Measurements from ENCODE around the gene ITGA11. TPM values are rescaled to one million over a fixed set of nuclear protein-coding genes. Genes with fewer than 3 reads are reported as not detected.

The ITGA11 gene
- total RNA-seq, 2 donors from 2014 or later, result 246 to 360 TPM

GRCh38 chr15:68319997-68320396 is 112.0 kb downstream of the ITGA11 start:
- Histone ChIP-seq H3K36me3 (peaks cover 78% of the 10 kb centered on the region), H3K4me3 (no peak overlapping the region), H3K27me3 (replicated peaks; ENCODE audit: insufficient read depth) (no peaks in the 10 kb centered on the region), H3K9me3 (no peaks in the 10 kb centered on the region), H3K4me1 (ENCODE audit: control insufficient read depth in 1 of 2, low read depth in 2 of 2) (peaks cover 4 to 23% of the 10 kb centered on the region in 2 donors), H3K27ac (peak overlapping the region in 1 of 2 donors; percentile 39)
- DNase-seq (ENCODE audit: low spot score) (no peak), ATAC-seq (ENCODE audit: insufficient number of reproducible peaks, low FRiP score, low read depth) (no peak)
- TF ChIP-seq, protein P1, sequence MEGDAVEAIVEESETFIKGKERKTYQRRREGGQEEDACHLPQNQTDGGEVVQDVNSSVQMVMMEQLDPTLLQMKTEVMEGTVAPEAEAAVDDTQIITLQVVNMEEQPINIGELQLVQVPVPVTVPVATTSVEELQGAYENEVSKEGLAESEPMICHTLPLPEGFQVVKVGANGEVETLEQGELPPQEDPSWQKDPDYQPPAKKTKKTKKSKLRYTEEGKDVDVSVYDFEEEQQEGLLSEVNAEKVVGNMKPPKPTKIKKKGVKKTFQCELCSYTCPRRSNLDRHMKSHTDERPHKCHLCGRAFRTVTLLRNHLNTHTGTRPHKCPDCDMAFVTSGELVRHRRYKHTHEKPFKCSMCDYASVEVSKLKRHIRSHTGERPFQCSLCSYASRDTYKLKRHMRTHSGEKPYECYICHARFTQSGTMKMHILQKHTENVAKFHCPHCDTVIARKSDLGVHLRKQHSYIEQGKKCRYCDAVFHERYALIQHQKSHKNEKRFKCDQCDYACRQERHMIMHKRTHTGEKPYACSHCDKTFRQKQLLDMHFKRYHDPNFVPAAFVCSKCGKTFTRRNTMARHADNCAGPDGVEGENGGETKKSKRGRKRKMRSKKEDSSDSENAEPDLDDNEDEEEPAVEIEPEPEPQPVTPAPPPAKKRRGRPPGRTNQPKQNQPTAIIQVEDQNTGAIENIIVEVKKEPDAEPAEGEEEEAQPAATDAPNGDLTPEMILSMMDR (IDR thresholded peaks at IDR 0.05), result no peak

- Histone ChIP-seq H3K27me3 (replicated peaks; ENCODE audit: insufficient read depth) (no peaks in the 10 kb centered on the region), H3K4me1 (ENCODE audit: control insufficient read depth in 1 of 2, low read depth in 2 of 2) (peaks cover 3 to 21% of the 10 kb centered on the region in 2 donors), H3K27ac (peak overlapping the region in 1 of 2 donors; percentile 32), H3K4me3 (no peak overlapping the region), H3K9me3 (no peaks in the 10 kb centered on the region), H3K36me3 (peaks cover 71% of the 10 kb centered on the region)
- TF ChIP-seq, protein P1 (IDR thresholded peaks at IDR 0.05), result no peak
- DNase-seq (ENCODE audit: low spot score) (no peak), ATAC-seq (ENCODE audit: insufficient number of reproducible peaks, low FRiP score, low read depth) (no peak)
Measured at GRCh38 chr15:68318931-68319909, 112.7 kb downstream of the ITGA11 start.

DNA sequence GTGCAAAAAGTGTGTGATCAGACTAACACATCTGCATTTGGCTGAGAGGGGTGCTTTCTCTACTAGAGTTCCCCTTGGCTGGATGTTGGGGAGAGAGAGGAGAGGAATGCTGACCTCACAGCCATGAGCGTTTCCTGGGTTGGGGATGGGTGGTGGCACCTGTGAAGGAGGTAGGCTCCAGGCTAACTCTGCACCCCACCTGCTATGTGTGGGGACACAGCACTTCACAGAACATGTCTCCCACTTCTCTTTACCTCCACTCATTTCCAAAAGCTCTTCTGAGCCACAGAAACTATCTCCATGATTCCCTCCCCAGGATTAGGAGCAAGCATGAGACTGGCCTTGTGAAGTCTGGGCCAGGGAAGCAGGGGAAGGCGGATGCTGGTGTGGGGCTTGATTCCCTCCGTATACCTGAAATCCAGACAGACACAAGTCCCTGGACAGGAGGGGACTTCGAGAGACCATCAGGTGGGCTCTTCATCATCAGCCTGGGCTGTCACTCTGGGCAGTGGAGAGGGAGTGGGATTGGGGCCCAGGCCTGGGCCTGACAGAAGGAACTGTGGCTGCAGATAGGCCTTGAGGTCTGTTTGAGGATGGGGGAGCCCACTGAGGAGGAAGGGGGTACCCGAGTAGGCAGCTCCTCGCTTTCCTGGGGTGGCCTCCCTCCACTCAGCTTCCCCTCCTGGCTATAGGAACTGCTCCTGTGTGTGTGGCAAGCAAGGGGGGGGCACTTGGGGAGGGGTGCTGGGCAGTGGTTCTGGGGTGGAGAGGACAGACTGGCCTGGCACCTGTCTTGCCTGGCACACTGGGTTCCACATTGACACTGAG is 113.7 kb downstream of the ITGA11 start:
- DNase-seq (ENCODE audit: low spot score) (no peak), ATAC-seq (ENCODE audit: insufficient number of reproducible peaks, low FRiP score, low read depth) (no peak)
- Histone ChIP-seq H3K9me3 (no peaks in the 10 kb centered on the region), H3K4me3 (no peak overlapping the region), H3K27me3 (replicated peaks; ENCODE audit: insufficient read depth) (no peaks in the 10 kb centered on the region), H3K27ac (peak overlapping the region; percentile 3 to 32), H3K36me3 (peaks cover 72% of the 10 kb centered on the region), H3K4me1 (ENCODE audit: control insufficient read depth in 1 of 2, low read depth in 2 of 2) (peaks cover 3 to 26% of the 10 kb centered on the region in 2 donors)
- TF ChIP-seq, protein P1 (IDR thresholded peaks at IDR 0.05), result no peak

DNA sequence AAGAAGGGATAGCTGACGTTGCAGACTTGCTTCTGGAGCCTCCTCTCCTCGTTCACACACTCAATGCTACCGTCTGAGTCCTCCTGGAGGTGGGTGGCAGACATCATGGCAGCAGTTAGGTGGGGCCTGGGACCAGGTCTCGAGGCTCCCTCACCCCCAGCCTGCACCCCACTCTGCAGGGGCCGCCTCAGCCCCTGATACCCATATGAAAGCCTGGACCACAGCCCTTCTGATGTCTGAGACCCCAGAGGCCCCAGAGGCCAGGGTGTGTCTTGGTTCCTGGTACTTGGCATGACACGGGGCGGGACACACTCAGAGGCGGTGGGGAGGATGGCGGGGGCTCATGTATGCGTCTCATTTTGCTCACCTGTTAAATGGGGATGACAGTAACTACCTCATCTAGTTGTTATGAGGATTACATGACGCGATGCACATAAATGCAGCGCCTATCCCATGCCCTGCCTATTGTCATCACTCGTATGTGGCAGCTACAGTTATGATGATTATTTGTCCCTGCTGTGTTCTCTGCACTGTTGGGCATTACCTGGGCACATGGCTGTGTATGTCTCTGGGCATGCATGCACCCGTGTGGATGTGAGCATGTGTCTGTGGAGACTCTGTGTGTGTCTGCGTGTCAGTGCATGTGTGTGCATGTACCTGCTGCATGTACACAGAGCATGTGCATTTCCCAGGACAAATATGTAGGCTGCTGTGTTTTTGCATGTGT is 114.5 kb downstream of the ITGA11 start:
- Histone ChIP-seq H3K4me3 (no peak overlapping the region), H3K27ac (peak overlapping the region; percentile 91 to 92), H3K4me1 (ENCODE audit: control insufficient read depth in 1 of 2, low read depth in 2 of 2) (peaks cover 3 to 26% of the 10 kb centered on the region in 2 donors), H3K36me3 (peaks cover 77% of the 10 kb centered on the region), H3K9me3 (no peaks in the 10 kb centered on the region), H3K27me3 (replicated peaks; ENCODE audit: insufficient read depth) (no peaks in the 10 kb centered on the region)
- ATAC-seq (ENCODE audit: insufficient number of reproducible peaks, low FRiP score, low read depth) (no peak), DNase-seq (ENCODE audit: low spot score) (no peak)
- TF ChIP-seq, protein P1 (IDR thresholded peaks at IDR 0.05), result no peak
